Osteocyte (in vitro differentiated cells): Measurements from ENCODE around the gene ANKRD33. TPM values are rescaled to one million over a fixed set of nuclear protein-coding genes. Genes with fewer than 3 reads are reported as not detected.

Source experiments
- DNase-seq: peaks from one replicate; pipeline ENCODE4 v3.0.0; 2021; ENCODE audit warnings: mixed read lengths; ENCODE audit not compliant: unreplicated experiment; ENCODE audit errors: extremely low spot score
- H3K27ac Mint-ChIP-seq: one replicate; pipeline ENCODE4 v1.8.0; 2021; ENCODE audit warnings: mild to moderate bottlenecking, mixed read lengths; ENCODE audit not compliant: unreplicated experiment
- H3K27me3 Mint-ChIP-seq: one replicate; pipeline ENCODE4 v1.8.0; 2021; ENCODE audit warnings: mixed read lengths; ENCODE audit not compliant: unreplicated experiment
- H3K36me3 Mint-ChIP-seq: one replicate; pipeline ENCODE4 v1.8.0; 2021; ENCODE audit warnings: mixed read lengths; ENCODE audit not compliant: unreplicated experiment
- H3K4me1 Mint-ChIP-seq: one replicate; pipeline ENCODE4 v1.8.0; 2021; ENCODE audit warnings: mixed read lengths; ENCODE audit not compliant: unreplicated experiment
- H3K4me3 Mint-ChIP-seq: one replicate; pipeline ENCODE4 v1.8.0; 2021; ENCODE audit warnings: mild to moderate bottlenecking, moderate library complexity, mixed read lengths; ENCODE audit not compliant: unreplicated experiment
- H3K9me3 Mint-ChIP-seq: one replicate; pipeline ENCODE4 v1.8.0; 2021; ENCODE audit warnings: mixed read lengths; ENCODE audit not compliant: unreplicated experiment
- total RNA-seq: library from RNA; stranded (reverse); gene quantifications from 2 replicates; pipeline ENCODE4 v1.2.1, GENCODE V29; 2021
- TF ChIP-seq, protein P1 (sequence below): fragments of 200-600 bp; sonication (generic); IDR thresholded peaks from 2 replicates; pipeline ENCODE4 v1.5.0; 2021; ENCODE audit warnings: antibody characterized with exemption, mild to moderate bottlenecking, moderate library complexity

ANKRD33 gene
- total RNA-seq, 1 donor from 2014 or later = not detected

DNA sequence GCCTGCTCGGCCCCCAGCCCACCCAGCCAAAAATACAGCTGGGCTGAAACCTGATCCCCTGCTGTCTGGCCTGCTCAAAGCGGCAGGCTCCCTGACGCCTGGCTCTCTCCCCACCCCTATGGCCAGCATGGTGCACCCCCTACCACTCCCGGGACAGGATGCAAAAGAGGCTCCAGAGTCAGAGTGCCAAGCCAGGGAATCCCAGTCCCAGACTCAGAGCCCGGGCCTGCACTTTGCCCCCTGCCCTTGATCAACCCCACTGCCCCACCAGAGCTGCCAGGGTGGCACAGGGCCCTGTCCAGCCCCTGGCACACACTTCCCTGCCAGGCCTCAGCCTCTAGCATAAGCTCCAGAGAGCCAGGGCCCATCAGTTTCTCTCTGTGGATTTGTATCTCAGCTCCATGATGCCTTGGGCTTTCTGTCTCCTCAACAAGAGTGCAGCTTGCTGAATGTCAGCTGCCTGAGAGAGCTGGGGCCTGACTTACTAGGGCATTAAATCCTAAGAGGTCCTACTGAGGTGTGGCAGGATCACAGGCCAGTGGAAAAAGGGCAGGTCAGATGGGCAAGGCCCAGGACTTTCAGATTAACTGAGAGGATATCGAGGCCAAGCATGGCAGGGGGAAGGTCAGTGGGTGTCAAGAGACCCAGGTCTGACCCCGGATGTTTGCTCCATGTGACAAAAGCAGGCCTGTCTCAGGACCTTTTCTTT is 33.3 kb downstream of the ANKRD33 start:
- no peak for DNase-seq
- no peaks in the 10 kb centered on the region for H3K36me3 Mint-ChIP-seq
- no peak overlapping the region for H3K27ac Mint-ChIP-seq
- H3K4me1 Mint-ChIP-seq = peaks cover 7% of the 10 kb centered on the region
- TF ChIP-seq, protein P1, sequence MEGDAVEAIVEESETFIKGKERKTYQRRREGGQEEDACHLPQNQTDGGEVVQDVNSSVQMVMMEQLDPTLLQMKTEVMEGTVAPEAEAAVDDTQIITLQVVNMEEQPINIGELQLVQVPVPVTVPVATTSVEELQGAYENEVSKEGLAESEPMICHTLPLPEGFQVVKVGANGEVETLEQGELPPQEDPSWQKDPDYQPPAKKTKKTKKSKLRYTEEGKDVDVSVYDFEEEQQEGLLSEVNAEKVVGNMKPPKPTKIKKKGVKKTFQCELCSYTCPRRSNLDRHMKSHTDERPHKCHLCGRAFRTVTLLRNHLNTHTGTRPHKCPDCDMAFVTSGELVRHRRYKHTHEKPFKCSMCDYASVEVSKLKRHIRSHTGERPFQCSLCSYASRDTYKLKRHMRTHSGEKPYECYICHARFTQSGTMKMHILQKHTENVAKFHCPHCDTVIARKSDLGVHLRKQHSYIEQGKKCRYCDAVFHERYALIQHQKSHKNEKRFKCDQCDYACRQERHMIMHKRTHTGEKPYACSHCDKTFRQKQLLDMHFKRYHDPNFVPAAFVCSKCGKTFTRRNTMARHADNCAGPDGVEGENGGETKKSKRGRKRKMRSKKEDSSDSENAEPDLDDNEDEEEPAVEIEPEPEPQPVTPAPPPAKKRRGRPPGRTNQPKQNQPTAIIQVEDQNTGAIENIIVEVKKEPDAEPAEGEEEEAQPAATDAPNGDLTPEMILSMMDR = no peak
- no peaks in the 10 kb centered on the region for H3K27me3 Mint-ChIP-seq
- H3K4me3 Mint-ChIP-seq = no peak overlapping the region
- no peaks in the 10 kb centered on the region for H3K9me3 Mint-ChIP-seq

DNA sequence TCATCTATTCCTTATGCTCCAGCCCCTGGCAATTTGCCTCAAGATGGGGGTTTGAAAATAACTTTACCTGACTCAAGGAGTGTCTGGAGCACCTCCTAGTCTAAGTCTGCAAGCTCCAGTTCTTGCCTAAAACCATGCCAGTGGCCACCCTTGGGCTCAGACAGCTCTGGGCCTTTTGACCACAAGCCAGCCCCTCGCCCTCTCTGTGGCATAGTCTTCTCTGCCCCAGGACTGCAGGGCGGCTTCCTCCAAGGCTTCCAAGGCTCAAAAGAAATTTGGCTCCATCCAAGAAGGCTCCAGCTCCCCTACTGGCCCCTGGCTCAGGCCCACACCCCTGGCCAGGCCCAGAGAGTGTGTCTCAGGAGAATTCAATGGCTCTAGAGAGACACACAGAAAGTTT is 34.2 kb downstream of the ANKRD33 start:
- DNase-seq = no peak
- no peak overlapping the region for H3K4me3 Mint-ChIP-seq
- TF ChIP-seq, protein P1 = no peak
- no peaks in the 10 kb centered on the region for H3K27me3 Mint-ChIP-seq
- H3K9me3 Mint-ChIP-seq = no peaks in the 10 kb centered on the region
- H3K36me3 Mint-ChIP-seq = no peaks in the 10 kb centered on the region
- peaks cover 7% of the 10 kb centered on the region for H3K4me1 Mint-ChIP-seq
- H3K27ac Mint-ChIP-seq = no peak overlapping the region

DNA sequence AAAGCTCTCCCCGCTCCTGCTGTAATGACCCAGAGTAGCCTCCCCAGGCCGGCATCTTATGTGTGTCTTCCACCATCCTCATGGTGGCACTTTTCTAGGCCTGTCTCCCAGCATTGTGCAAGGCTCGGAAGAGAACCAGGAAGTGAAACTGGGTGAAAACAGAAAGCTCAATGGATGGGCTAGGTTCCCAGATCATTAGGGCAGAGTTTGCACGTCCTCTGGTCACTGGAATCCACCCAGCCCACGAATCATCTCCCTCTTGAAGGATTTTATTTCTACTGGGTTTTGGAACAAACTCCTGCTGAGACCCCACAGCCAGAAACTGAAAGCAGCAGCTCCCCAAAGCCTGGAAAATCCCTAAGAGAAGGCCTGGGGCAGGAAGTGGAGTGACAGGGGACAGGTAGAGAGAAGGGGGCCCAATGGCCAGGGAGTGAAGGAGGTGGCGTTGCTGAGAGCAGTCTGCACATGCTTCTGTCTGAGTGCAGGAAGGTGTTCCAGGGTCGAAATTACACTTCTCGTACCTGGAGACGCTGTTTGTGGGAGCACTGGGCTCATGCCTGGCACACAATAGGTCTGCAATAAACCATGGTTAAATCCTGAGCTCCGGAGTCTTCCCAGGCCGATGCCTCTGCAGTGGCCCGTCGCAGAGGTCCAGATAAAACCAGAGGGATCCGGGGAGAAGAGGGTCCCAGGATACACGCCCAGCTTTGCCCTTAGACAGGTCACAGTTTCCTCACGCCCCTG is 35.0 kb downstream of the ANKRD33 start:
- DNase-seq = no peak
- Mint-ChIP-seq H3K36me3 (no peaks in the 10 kb centered on the region), H3K4me1 (peaks cover 7% of the 10 kb centered on the region), H3K27ac (no peak overlapping the region), H3K9me3 (no peaks in the 10 kb centered on the region), H3K4me3 (no peak overlapping the region), H3K27me3 (no peaks in the 10 kb centered on the region)
- TF ChIP-seq, protein P1 = no peak

DNA sequence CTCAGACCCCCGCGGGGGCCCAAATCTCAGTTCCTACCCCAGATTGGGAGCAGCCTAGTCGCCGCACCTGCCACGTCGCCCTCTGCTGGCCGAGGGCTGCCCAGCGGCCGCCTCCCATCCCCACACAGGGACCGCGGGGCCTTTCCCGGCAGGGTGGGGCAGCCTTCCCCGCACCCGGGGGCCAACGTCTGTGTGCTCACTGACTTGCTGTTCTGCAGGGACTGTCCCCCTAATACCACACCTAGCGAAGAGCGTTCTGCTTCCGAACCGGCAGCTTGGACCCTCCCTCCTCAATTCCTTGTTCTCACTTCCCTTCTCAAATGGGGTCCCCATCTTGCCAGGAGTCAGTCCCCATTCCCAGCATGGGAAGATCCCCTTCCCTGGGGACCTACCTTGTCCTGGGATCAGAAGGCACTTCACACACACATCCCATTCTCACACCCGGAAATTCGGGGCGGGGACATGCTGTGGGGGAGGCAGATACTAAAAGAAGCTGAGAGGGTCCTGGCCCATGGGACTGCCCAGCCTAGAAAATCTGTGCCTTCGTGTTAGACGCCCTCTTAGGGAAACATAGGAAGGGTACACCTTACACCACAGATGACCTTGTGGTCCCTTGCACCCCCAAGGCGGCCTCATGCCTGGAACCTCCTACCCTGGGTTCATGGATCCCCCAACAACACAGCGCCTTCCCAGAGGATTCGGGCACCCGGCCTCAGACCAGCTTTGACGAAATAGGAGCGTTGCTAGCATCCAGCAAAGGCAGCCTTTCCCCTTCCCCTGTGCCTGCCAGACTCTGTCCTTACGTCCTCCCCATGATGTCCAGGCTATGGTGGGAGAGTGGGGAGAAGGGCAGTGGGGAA is 35.8 kb downstream of the ANKRD33 start:
- H3K4me1 Mint-ChIP-seq = peaks cover 7% of the 10 kb centered on the region
- no peak for DNase-seq
- TF ChIP-seq, protein P1 = peak; percentile 77
- no peak overlapping the region for H3K27ac Mint-ChIP-seq
- H3K27me3 Mint-ChIP-seq = peaks cover 2% of the 10 kb centered on the region
- no peak overlapping the region for H3K4me3 Mint-ChIP-seq
- no peaks in the 10 kb centered on the region for H3K9me3 Mint-ChIP-seq
- H3K36me3 Mint-ChIP-seq = no peaks in the 10 kb centered on the region
